Ovary (tissue), 3 donors: ENCODE data around the gene ADAM20.

Experiments
- EP300 ChIP-seq: sonication (generic); formaldehyde crosslinking; IDR thresholded peaks from one replicate; pipeline ENCODE4 v1.6.1; 2017; ENCODE audit warnings: antibody characterized with exemption
- TF ChIP-seq, protein P1 (sequence below), 3 donors: fragments of 450-650 bp in 2 of 3; fragments of 200-600 bp in 1 of 3; IDR thresholded peaks; one replicate each; pipeline versions ENCODE4 v1.5.1 to v1.8.0; 2016 to 2022; ENCODE audit warnings: antibody characterized with exemption in 3 of 3, mild to moderate bottlenecking in 1 of 3
- donor health status: DM: no; HTN: no; CAD: no.

DNA sequence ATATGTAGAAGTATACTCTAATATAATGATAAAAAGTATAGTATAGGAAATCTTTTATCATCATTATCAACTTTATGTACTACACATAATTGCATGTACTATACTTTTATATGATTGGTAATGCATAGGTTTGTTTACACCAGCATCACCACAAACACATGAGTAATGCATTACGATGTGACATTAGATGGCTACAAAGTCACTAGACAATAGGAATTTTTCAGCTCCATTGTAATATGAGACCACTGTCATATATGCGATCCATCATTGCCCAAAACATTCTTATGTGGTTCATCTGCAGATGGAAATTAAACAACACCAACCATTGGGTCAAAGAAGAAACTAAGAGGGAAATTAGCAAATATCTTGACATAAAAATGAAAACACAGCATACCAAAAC, 4.4 kb downstream of the ADAM20 start:
- TF ChIP-seq, protein P1, sequence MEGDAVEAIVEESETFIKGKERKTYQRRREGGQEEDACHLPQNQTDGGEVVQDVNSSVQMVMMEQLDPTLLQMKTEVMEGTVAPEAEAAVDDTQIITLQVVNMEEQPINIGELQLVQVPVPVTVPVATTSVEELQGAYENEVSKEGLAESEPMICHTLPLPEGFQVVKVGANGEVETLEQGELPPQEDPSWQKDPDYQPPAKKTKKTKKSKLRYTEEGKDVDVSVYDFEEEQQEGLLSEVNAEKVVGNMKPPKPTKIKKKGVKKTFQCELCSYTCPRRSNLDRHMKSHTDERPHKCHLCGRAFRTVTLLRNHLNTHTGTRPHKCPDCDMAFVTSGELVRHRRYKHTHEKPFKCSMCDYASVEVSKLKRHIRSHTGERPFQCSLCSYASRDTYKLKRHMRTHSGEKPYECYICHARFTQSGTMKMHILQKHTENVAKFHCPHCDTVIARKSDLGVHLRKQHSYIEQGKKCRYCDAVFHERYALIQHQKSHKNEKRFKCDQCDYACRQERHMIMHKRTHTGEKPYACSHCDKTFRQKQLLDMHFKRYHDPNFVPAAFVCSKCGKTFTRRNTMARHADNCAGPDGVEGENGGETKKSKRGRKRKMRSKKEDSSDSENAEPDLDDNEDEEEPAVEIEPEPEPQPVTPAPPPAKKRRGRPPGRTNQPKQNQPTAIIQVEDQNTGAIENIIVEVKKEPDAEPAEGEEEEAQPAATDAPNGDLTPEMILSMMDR (IDR thresholded peaks at IDR 0.05): no peak
- TF ChIP-seq EP300: no peak
